Sigmoid colon (tissue), 7 donors: Measurements from ENCODE around the gene ITPR1. TPM values are rescaled to one million over a fixed set of nuclear protein-coding genes. Genes with fewer than 3 reads are reported as not detected.

Experiments used
- DNase-seq: peaks from one replicate; pipeline ENCODE4 v3.0.0-alpha.2; 2019
- H3K27ac ChIP-seq, 4 donors: fragments of 200-600 bp; sonication (generic); one replicate each; pipeline ENCODE4 v1.5.1; 2016 to 2019; ENCODE audit warnings: mild to moderate bottlenecking in 1 of 4
- H3K27me3 ChIP-seq, 3 donors: fragments of 200-600 bp; sonication (generic); one replicate each; pipeline ENCODE4 v1.5.1; 2019; ENCODE audit warnings: mild to moderate bottlenecking in 1 of 3
- H3K36me3 ChIP-seq, 4 donors: fragments of 200-600 bp; sonication (generic); one replicate each; pipeline ENCODE4 v1.5.1; 2016 to 2019
- H3K4me1 ChIP-seq, 4 donors: fragments of 200-600 bp; sonication (generic); one replicate each; pipeline ENCODE4 v1.5.1; 2017 to 2019
- H3K4me3 ChIP-seq, 4 donors: fragments of 200-600 bp; sonication (generic); one replicate each; pipeline ENCODE4 v1.5.1; 2017 to 2019; ENCODE audit warnings: mild to moderate bottlenecking in 2 of 4, moderate library complexity in 1 of 4
- H3K9me3 ChIP-seq, 4 donors: fragments of 200-600 bp in 3 of 4; sonication (generic) in 3 of 4; one replicate each; pipeline versions ENCODE4 v1.5.1 to v1.6.1; 2013 to 2019
- CTCF ChIP-seq, 4 experiments: fragments of 450-650 bp in 3 of 4; fragments of 200-600 bp in 1 of 4; IDR thresholded peaks; one replicate each; pipeline ENCODE4 v1.5.1; 2016 to 2019; ENCODE audit warnings: antibody characterized with exemption in 4 of 4, mild to moderate bottlenecking in 3 of 4, moderate library complexity in 2 of 4
- EP300 ChIP-seq, 4 donors: sonication (generic); formaldehyde crosslinking; IDR thresholded peaks; one replicate each; pipeline ENCODE4 v1.6.1; 2017; ENCODE audit warnings: antibody characterized with exemption in 4 of 4
- POLR2A ChIP-seq, 2 donors: fragments of 450-650 bp; IDR thresholded peaks; one replicate each; pipeline ENCODE4 v1.6.1; 2016; ENCODE audit warnings: antibody characterized with exemption in 2 of 2, mild to moderate bottlenecking in 2 of 2, moderate library complexity in 2 of 2
- POLR2AphosphoS5 ChIP-seq, 4 donors: sonication (generic); formaldehyde crosslinking; IDR thresholded peaks; one replicate each; pipeline ENCODE4 v1.6.1; 2017; ENCODE audit warnings: antibody characterized with exemption in 4 of 4
- WGBS, 2 donors: extraction: QIAGEN DNeasy Blood & Tissue Kit; methylation state at CpG; one replicate each; pipeline ENCODE4 v1.1.7; 2013; 5-methylcytosine and 5-hydroxymethylcytosine counted together
- intact Hi-C: fragments of 100-400 bp; cut with DNase I; formaldehyde crosslinking; loops from one replicate; pipeline ENCODE4 v1.15.1; 2023
- polyA plus RNA-seq, 3 donors: library from polyadenylated mRNA; stranded (reverse); fragments of 200-250 nt; gene quantifications; one replicate each; pipeline ENCODE4 v1.2.3, GENCODE V29; 2013
- total RNA-seq, 4 donors: library from RNA; depleted of rRNA; stranded (reverse); fragments of >200 nt; gene quantifications; one replicate each; pipeline ENCODE4 v1.1.0, GENCODE V29; 2016
- donor health status: healthy with polysubstance abuse.
- donor health status: Bipolar disorder and iron deficiency.
- donor health status: healthy.

Gene ITPR1
- total and polyA plus RNA-seq, 7 donors: 1.4 to 206 (median 111) TPM

GRCh38 chr3:4752201-4753072, 259.3 kb downstream of the ITPR1 start:
- H3K4me1 ChIP-seq: peaks cover 0 to 53% (median 44%) of the 10 kb centered on the region in 4 donors
- H3K4me3 ChIP-seq: no peak overlapping the region
- 39 to 70% methylated on average over 17 of the region's 17 CpGs for WGBS, 2 donors
- intact Hi-C loops: loop anchor here (2.0 kb wide), 1 partner anchor 18 kb away; no protein-coding TSS in a partner anchor
- TF ChIP-seq POLR2AphosphoS5 (IDR thresholded peaks at IDR 0.05): no peak
- TF ChIP-seq CTCF (IDR thresholded peaks at IDR 0.05): no peak
- TF ChIP-seq EP300 (IDR thresholded peaks at IDR 0.05): no peak
- TF ChIP-seq POLR2A (IDR thresholded peaks at IDR 0.05): no peak
- H3K36me3 ChIP-seq: peaks cover 0 to 4% (median 0%) of the 10 kb centered on the region in 4 donors
- DNase-seq: no peak
- peak overlapping the region; percentile 68 to 88 (median 84) for H3K27ac ChIP-seq
- H3K27me3 ChIP-seq: no peaks in the 10 kb centered on the region
- no peaks in the 10 kb centered on the region for H3K9me3 ChIP-seq

GRCh38 chr3:4753073-4753691, 260.0 kb downstream of the ITPR1 start:
- intact Hi-C loops: loop anchor here (2.0 kb wide), 1 partner anchor 18 kb away; no protein-coding TSS in a partner anchor
- H3K27me3 ChIP-seq: no peaks in the 10 kb centered on the region
- H3K4me3 ChIP-seq: no peak overlapping the region
- 95 to 98% methylated on average over 15 of the region's 15 CpGs for WGBS, 2 donors
- peaks cover 0 to 4% (median 0%) of the 10 kb centered on the region in 4 donors for H3K36me3 ChIP-seq
- DNase-seq: no peak
- H3K4me1 ChIP-seq: peaks cover 0 to 61% (median 47%) of the 10 kb centered on the region in 4 donors
- no peaks in the 10 kb centered on the region for H3K9me3 ChIP-seq
- TF ChIP-seq CTCF (IDR thresholded peaks at IDR 0.05) (no peak), POLR2AphosphoS5 (IDR thresholded peaks at IDR 0.05) (no peak), POLR2A (IDR thresholded peaks at IDR 0.05) (no peak), EP300 (IDR thresholded peaks at IDR 0.05) (no peak)
- peak overlapping the region in 2 of 4 donors; percentile 86 to 88 for H3K27ac ChIP-seq

GRCh38 chr3:4754180-4755086, 261.3 kb downstream of the ITPR1 start:
- H3K27ac ChIP-seq: no peak overlapping the region
- intact Hi-C loops: no loop called here
- DNase-seq: no peak
- H3K36me3 ChIP-seq: peaks cover 0 to 4% (median 0%) of the 10 kb centered on the region in 4 donors
- H3K9me3 ChIP-seq: no peaks in the 10 kb centered on the region
- no peak overlapping the region for H3K4me3 ChIP-seq
- TF ChIP-seq CTCF (IDR thresholded peaks at IDR 0.05) (no peak), POLR2A (IDR thresholded peaks at IDR 0.05) (no peak), POLR2AphosphoS5 (IDR thresholded peaks at IDR 0.05) (no peak), EP300 (IDR thresholded peaks at IDR 0.05) (no peak)
- H3K4me1 ChIP-seq: peaks cover 0 to 54% (median 44%) of the 10 kb centered on the region in 4 donors
- H3K27me3 ChIP-seq: no peaks in the 10 kb centered on the region
- 84 to 93% methylated on average over 7 of the region's 7 CpGs for WGBS, 2 donors

GRCh38 chr3:4755566-4755965, 262.4 kb downstream of the ITPR1 start:
- no peak for DNase-seq
- WGBS, 2 donors: 36 to 80% methylated on average over 4 of the region's 4 CpGs
- Histone ChIP-seq H3K9me3 (no peaks in the 10 kb centered on the region), H3K27me3 (no peaks in the 10 kb centered on the region), H3K4me3 (no peak overlapping the region), H3K36me3 (peaks cover 0 to 4% (median 0%) of the 10 kb centered on the region in 4 donors), H3K4me1 (peaks cover 0 to 45% (median 34%) of the 10 kb centered on the region in 4 donors), H3K27ac (no peak overlapping the region)
- intact Hi-C loops: no loop called here
- TF ChIP-seq POLR2A (IDR thresholded peaks at IDR 0.05): no peak
- no peak for TF ChIP-seq POLR2AphosphoS5 (IDR thresholded peaks at IDR 0.05)
